HepG2 (cell line): ENCODE measurements around the gene PIAS1. TPM values are rescaled to one million over a fixed set of nuclear protein-coding genes. Genes with fewer than 3 reads are reported as not detected.

Source experiments
- ATF3 ChIP-seq: sonication (generic); formaldehyde crosslinking; IDR thresholded peaks from 2 replicates; pipeline ENCODE4 v1.4.0; 2020; ENCODE audit warnings: missing genetic modification reagents
- DR1 ChIP-seq: sonication (generic); formaldehyde crosslinking; IDR thresholded peaks from 2 replicates; pipeline ENCODE4 v1.8.0; 2021; ENCODE audit warnings: mild to moderate bottlenecking, missing genetic modification reagents, inconsistent platforms
- PHF20 ChIP-seq: sonication (generic); formaldehyde crosslinking; IDR thresholded peaks from 2 replicates; pipeline ENCODE4 v1.5.0; 2020; ENCODE audit warnings: mild to moderate bottlenecking, missing genetic modification reagents
- POLR2G ChIP-seq: fragments of 200-400 bp; formaldehyde crosslinking; IDR thresholded peaks from 2 replicates; pipeline ENCODE4 v1.6.1; 2018; ENCODE audit warnings: mild to moderate bottlenecking, low read depth, low read length, moderate library complexity
- SAP130 ChIP-seq: IDR thresholded peaks from 2 replicates; pipeline ENCODE4 v1.6.1; 2016; ENCODE audit warnings: low read depth
- SPEN ChIP-seq: sonication (generic); formaldehyde crosslinking; IDR thresholded peaks from 2 replicates; pipeline ENCODE4 v1.5.1; 2020; ENCODE audit warnings: low read depth, mild to moderate bottlenecking, missing genetic modification reagents
- ZSCAN21 ChIP-seq: sonication (generic); formaldehyde crosslinking; IDR thresholded peaks from 2 replicates; pipeline ENCODE4 v1.8.0; 2022; ENCODE audit warnings: mild to moderate bottlenecking, missing genetic modification reagents, moderate library complexity, borderline replicate concordance
- polyA plus RNA-seq, 8 experiments: library from polyadenylated mRNA; depleted of rRNA in 3 of 8; stranded (reverse) in 7 of 8; unstranded in 1 of 8; fragments of >200 nt; fragmentation: Illumina TruSeq in 4 of 8; extraction: Trizol in 4 of 8; gene quantifications; 2 replicates each; pipeline versions ENCODE4 v1.2.1 to v1.2.3, GENCODE V29; 2011 to 2016; ENCODE audit warnings: low read depth in 4 of 8, missing spikeins in 1 of 8, mixed read lengths in 1 of 8; ENCODE audit not compliant: insufficient read depth in 1 of 8
- total RNA-seq, 5 experiments: library from RNA; depleted of rRNA; stranded (reverse); fragments of >200 nt; fragmentation: Illumina TruSeq; extraction: Trizol; gene quantifications; 2 replicates each; pipeline ENCODE4 v1.2.3, GENCODE V29; 2016; ENCODE audit warnings: low read depth in 1 of 5
- TF ChIP-seq, protein P1 (sequence below), 2 experiments: sonication (generic) in 1 of 2; formaldehyde crosslinking in 1 of 2; IDR thresholded peaks; 2 replicates each; pipeline versions ENCODE4 v1.6.1 to v1.9.0; 2014 to 2022; ENCODE audit warnings: antibody characterized with exemption in 1 of 2, borderline replicate concordance in 1 of 2, inconsistent platforms in 1 of 2, low read depth in 1 of 2, missing genetic modification reagents in 1 of 2
- TF ChIP-seq, protein P2 (sequence below): sonication (generic); formaldehyde crosslinking; IDR thresholded peaks from 2 replicates; pipeline ENCODE4 v1.8.0; 2022; ENCODE audit warnings: mild to moderate bottlenecking, missing genetic modification reagents
- TF ChIP-seq, protein P3 (sequence below): sonication (generic); formaldehyde crosslinking; IDR thresholded peaks from one replicate; pipeline ENCODE4 v1.5.1; 2020; ENCODE audit warnings: mild to moderate bottlenecking, missing genetic modification reagents; ENCODE audit errors: not compliant biosample characterization

Gene PIAS1
- total and polyA plus RNA-seq, 2 of the 13 experiments (the other 11 are each of a cell fraction or from before 2014, with no cell fraction given): 20.7 to 33.7 TPM

- peak; percentile 81 for TF ChIP-seq POLR2G
- TF ChIP-seq PHF20 (CRISPR knock-in tag): peak; percentile 31; the same call in 1 of the 2 replicates
- TF ChIP-seq SPEN: peak; percentile 79
- TF ChIP-seq ZSCAN21 (CRISPR knock-in tag): 0 out of 2 replicates have a peak, but pooled peaks have one; percentile 22
- TF ChIP-seq, protein P1, sequence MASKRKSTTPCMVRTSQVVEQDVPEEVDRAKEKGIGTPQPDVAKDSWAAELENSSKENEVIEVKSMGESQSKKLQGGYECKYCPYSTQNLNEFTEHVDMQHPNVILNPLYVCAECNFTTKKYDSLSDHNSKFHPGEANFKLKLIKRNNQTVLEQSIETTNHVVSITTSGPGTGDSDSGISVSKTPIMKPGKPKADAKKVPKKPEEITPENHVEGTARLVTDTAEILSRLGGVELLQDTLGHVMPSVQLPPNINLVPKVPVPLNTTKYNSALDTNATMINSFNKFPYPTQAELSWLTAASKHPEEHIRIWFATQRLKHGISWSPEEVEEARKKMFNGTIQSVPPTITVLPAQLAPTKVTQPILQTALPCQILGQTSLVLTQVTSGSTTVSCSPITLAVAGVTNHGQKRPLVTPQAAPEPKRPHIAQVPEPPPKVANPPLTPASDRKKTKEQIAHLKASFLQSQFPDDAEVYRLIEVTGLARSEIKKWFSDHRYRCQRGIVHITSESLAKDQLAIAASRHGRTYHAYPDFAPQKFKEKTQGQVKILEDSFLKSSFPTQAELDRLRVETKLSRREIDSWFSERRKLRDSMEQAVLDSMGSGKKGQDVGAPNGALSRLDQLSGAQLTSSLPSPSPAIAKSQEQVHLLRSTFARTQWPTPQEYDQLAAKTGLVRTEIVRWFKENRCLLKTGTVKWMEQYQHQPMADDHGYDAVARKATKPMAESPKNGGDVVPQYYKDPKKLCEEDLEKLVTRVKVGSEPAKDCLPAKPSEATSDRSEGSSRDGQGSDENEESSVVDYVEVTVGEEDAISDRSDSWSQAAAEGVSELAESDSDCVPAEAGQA (IDR thresholded peaks at IDR 0.05; ENCODE audit: low read depth): no peak
- TF ChIP-seq, protein P1 (CRISPR knock-in tag; IDR thresholded peaks at IDR 0.05; ENCODE audit: borderline replicate concordance): no peak
- TF ChIP-seq, protein P2, sequence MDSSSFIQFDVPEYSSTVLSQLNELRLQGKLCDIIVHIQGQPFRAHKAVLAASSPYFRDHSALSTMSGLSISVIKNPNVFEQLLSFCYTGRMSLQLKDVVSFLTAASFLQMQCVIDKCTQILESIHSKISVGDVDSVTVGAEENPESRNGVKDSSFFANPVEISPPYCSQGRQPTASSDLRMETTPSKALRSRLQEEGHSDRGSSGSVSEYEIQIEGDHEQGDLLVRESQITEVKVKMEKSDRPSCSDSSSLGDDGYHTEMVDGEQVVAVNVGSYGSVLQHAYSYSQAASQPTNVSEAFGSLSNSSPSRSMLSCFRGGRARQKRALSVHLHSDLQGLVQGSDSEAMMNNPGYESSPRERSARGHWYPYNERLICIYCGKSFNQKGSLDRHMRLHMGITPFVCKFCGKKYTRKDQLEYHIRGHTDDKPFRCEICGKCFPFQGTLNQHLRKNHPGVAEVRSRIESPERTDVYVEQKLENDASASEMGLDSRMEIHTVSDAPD (CRISPR knock-in tag): 0 out of 2 replicates have a peak, but pooled peaks have one; percentile 51
- TF ChIP-seq SAP130 (CRISPR knock-in tag): peak; percentile 96
- TF ChIP-seq, protein P3, sequence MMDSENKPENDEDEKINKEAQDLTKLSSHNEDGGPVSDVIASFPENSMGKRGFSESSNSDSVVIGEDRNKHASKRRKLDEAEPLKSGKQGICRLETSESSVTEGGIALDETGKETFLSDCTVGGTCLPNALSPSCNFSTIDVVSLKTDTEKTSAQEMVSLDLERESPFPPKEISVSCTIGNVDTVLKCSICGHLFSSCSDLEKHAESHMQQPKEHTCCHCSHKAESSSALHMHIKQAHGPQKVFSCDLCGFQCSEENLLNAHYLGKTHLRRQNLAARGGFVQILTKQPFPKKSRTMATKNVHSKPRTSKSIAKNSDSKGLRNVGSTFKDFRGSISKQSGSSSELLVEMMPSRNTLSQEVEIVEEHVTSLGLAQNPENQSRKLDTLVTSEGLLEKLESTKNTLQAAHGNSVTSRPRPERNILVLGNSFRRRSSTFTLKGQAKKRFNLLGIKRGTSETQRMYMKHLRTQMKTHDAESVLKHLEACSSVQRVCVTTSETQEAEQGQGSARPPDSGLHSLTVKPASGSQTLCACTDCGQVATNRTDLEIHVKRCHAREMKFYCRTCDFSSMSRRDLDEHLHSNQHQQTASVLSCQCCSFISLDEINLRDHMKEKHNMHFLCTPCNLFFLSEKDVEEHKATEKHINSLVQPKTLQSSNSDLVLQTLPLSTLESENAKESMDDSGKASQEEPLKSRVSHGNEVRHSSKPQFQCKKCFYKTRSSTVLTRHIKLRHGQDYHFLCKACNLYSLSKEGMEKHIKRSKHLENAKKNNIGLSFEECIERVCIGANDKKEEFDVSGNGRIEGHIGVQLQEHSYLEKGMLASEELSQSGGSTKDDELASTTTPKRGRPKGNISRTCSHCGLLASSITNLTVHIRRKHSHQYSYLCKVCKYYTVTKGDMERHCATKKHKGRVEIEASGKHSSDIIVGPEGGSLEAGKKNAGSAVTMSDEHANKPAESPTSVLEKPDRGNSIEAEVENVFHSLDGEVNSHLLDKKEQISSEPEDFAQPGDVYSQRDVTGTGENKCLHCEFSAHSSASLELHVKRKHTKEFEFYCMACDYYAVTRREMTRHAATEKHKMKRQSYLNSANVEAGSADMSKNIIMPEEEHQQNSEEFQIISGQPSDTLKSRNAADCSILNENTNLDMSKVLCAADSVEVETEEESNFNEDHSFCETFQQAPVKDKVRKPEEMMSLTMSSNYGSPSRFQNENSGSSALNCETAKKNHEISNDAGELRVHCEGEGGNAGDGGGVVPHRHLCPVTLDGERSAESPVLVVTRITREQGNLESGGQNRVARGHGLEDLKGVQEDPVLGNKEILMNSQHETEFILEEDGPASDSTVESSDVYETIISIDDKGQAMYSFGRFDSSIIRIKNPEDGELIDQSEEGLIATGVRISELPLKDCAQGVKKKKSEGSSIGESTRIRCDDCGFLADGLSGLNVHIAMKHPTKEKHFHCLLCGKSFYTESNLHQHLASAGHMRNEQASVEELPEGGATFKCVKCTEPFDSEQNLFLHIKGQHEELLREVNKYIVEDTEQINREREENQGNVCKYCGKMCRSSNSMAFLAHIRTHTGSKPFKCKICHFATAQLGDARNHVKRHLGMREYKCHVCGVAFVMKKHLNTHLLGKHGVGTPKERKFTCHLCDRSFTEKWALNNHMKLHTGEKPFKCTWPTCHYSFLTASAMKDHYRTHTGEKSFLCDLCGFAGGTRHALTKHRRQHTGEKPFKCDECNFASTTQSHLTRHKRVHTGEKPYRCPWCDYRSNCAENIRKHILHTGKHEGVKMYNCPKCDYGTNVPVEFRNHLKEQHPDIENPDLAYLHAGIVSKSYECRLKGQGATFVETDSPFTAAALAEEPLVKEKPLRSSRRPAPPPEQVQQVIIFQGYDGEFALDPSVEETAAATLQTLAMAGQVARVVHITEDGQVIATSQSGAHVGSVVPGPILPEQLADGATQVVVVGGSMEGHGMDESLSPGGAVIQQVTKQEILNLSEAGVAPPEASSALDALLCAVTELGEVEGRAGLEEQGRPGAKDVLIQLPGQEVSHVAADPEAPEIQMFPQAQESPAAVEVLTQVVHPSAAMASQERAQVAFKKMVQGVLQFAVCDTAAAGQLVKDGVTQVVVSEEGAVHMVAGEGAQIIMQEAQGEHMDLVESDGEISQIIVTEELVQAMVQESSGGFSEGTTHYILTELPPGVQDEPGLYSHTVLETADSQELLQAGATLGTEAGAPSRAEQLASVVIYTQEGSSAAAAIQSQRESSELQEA: peak; percentile 37
- no peak for TF ChIP-seq ATF3 (CRISPR knock-in tag)
- peak; percentile 42; the same call in 1 of the 2 replicates for TF ChIP-seq DR1 (CRISPR knock-in tag)
Measured at GRCh38 chr15:68053701-68054627, at the start of gene PIAS1 (continued).
